GM18870 (cell line): ENCODE results near the gene CTAG1A.
"Not testable (repeated sequence)": the region's sequence is repeated elsewhere in the genome, so short reads cannot be mapped to it uniquely, and the experiment has no call there.

Source experiments
- ATAC-seq: cut with Tn5 transposase; IDR thresholded peaks from one replicate; pipeline ENCODE4 v1.9.1; 2021; ENCODE audit warnings: moderate library complexity; ENCODE audit not compliant: unreplicated experiment

The CTAG1A gene

DNA sequence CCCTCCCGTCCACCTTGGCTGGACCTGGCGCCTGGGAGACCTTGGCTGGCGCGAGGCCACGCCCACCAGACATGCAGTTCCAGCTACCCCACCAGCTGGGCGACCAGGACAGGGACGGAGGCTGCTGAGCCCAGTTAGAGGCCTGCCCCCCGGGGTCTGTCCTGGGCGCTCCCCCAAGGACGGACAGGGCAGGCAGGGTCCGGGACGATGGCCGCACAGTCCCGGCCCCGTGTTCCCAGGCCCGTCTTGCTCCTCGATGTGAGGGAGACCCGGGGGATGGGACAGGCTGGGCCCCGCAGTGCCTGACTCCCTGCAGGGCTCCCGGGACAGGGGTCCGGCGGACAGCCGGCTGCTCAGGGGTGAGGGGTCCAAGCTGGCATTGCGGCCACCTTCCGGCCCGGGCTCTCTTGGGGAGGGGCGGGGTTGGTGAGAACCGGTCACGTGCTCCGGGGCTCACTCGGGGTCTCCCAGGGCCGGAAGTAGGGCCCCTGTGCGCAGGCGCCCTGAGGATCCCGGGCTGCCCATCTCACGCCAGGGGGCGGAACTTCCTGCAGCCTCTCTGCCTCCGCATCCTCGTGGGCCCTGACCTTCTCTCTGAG, at the start of gene CTAG1A:
Gene CTAG1A, plus strand, starts transcription at position 549 of the 599 bp plus-strand sequence. CDS start 74 bp downstream, outside the sequence.
- not testable (repeated sequence) for ATAC-seq

DNA sequence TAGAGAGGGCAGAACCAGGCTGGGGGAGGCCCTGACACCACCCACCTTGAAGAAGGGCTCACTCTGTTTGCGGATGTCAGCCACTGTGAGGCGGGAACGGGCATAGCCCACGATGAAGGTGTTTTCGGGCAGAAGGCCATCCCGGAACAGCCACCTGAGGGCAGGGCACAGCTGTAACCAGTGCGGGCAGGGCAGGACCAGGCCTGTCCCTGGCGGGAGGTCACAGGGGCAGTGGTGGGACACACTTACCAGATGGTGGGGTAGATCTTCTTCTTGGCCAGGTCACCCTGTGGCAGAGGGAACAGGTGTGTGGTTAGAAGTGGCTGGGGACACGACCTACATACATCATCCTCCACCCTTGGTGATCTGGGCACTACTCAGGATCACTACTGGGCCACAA, 49.0 kb upstream of the CTAG1A start:
- no peak for ATAC-seq

DNA sequence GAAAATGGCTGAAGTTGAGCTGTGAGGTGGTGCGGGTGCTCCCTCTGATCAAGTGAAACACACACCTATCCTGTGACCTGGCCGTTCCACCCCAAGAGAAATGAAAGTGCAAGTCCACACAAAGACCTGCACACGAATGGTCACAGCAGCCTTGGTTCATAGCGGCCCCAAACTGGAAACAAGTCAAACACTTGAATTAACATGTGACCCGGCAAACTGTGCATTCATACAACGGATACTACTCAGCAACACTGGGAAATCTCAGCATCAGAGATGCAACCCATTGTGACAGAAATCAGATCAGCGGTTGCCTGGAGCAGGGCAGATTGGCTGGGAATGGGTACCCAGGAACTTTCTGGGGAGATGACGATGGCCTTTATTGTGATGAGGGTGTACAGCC, 45.9 kb upstream of the CTAG1A start:
- no peak for ATAC-seq

DNA sequence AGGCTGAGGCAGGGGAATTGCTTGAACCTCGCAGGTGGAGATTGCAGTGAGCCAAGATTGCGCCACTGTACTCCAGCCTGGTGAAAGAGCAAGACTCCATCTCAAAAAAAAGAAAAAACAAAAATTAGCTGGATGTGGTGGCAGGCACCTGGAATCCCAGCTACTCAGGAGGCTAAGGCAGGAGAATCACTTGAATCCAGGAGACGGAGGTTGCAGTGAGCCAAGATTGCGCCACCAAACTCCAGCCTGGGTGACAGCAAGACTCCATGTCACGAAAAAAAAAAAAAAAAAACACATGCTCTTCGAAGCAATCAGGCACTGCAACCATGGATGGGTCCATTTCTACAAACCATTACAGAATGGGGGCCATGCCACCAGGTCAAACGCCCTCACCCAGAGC, 44.6 kb upstream of the CTAG1A start:
- ATAC-seq: not testable (repeated sequence)

DNA sequence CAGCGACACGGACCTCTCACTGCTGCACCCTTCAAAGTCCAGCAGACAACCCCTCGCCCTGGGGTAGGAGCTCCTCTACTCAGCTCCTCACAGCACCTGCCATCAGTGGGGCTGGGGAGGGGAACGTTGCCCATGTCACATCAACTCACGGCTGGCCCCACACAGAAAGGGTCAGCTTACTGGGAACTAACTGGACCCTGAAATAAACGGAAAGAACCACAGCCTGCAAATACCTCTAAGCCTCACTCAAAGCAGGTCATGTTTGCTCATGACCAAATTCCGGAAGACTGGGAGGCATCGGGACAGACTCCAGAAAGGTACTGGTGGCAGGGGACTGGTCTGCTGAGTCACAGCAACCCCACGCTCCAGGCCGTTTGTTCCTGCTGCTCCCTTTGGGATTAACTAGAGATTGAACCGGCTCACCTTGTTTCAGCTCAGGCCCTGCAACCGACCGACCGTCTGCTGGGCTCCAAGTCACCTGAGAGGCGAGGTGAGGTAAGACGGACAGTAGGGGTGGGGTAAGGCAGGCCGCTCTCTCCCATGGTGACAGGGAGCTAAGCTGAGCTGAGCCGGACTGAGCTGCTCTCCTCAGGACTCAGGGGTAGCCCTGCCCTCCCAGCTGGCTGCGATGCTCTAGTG, 43.9 kb upstream of the CTAG1A start:
- ATAC-seq: no peak

DNA sequence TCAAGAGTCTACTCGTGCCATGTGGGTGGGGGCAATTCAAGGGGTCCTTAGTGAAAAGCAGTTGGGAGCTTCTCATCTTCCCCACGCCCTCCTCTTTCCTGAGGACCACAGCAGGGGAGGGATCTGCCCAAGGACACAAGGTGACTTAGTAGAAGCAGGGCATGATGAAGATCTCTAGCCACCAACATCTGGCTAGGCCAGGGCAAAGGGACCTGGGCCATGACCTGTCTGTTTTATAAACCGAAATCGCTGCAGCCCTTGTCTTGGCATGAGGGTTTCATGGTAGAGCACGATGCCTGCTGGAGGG, 43.4 kb upstream of the CTAG1A start:
- no peak for ATAC-seq

DNA sequence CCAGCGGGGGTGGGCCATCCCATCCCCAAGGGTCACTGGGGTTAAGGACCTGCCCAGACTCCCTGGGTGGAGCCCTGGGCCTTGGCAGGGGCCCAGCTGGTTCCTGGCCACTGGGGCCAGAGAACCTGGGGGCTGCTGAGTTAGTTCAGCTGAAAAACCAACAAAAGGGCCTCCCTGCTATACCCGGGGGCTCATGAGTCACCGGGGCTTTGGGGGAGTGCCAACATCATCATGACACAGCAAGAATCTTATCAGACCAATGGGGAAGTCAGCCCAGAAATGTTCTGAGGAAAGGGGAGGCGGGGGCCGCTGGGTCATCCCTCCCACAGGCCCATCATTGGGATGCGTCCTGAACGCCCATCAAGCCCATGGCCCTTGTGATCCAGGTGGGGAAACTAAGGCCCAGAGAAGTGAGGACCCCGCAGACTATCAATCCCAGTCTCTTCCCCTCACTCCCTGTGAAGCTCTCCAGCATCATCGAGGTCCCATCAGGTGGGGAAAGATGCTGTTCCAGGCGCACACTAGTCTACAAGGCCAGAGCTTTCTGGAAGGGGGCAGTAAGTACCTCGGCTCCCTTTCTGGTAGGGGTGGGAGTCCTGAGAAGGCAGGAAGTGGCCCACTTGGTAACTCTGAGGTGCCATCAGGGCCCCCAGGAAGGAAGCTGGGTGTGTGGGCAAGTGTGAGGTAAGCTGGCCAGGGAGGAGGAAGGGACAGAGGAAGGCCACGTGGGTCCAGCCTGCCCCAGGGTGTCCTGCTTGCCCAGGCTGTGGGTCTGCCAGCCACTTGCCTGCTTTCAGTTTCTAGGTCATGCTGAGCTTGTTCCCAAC, 42.8 kb upstream of the CTAG1A start:
- no peak for ATAC-seq

DNA sequence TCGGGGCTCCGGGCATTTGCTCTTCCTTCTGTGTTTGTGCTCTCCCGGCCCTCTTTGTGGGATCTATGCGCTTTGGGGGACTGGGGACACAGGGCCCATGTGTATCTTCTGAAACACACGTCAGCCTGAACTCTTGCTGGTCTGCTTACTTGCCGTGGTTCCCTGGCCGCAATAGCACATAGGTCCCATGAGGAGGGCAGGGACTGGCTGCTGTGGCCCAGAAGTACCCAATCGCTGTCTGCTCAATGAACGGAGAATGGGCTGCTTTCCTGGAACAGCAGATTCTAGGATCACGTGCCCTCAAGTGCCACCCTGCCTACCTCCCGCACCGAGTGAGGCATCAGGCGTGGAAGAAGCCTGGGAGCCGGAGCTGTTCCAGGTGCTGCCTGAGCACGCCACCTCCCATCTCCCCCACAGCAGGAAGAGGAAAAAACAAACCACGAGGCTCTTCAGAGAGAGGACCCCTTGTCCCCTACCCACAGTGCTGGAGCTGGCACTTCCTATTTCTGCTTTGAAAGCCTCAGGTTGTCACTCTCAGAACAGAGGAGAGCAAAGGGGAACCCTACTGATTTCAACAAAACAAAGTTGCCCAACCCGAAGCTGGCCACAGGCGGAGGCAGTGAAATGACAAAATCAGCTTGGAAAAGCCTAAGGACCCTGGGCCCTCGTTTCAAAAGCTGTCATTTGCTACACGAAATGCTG, 42.1 kb upstream of the CTAG1A start:
- ATAC-seq: no peak

DNA sequence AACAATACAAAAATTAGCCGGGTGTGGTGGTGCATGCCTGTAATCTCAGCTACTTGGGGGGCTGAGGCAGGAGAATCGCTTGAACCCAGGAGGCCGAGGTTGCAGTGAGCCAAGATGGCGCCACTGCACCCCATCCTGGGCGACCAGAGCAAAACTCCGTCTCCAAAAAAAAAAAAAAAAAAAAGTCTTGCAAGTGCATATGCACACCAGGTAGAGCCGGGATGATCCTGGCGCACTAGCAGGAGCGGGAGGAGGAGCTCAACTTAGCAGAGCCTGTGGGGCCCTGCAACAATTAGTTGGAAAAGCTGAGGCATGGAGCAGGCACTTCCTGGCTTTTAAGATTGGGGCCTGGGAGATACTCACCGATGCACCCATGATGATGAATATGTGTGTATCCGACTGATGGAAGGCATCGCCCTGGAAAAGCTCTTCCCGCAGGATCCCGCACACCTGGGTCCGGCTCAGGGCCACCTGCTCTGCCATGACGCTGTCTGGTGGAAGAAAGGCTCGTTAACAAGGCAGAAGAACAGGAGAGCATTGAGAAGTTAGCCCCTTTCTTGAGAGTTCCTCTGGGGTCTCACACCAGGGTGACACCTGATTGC, 39.2 kb upstream of the CTAG1A start:
- no peak for ATAC-seq

DNA sequence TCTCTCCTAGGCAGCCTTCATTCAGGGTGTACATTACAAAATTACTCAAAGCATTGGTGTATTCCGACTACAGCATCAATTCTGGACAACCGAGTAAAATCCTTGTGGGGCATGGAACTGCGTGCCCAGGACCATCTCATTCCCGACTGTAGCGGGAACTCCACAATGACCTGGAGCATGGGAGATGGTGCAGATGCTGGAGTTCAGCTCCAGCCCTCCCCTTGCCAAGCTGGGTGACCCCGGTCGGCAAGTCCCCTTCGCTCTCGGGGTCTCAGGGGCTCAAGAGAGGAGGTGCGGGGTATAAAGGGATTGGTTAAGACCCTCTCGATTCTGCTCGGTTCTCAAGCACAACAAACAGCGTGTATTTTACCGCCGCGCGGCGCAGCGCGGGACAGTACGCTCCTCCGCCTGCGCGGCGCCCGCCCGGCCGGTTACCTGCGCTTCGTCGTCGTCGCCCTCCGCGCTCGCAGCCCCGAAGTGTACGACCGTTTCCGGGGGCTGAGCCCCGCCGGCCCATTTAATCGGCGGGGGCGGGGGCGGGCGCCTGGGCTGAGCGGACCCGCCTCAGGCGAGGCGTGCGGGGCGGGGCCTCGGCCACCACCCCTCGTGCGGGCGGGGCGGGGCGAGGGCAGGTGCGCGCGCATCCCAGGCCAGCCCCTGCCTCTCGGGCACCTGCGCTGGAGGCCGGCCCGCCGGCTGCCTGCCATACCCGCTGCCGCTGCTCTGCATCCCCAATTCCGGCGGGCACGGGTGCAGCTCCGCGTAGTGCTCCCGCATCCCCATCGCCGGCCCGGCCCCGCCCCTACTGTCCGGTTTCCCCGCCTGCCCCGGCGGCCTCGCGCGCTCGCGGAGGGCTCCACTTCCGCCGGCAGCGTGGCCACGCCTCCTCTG, 38.3 kb upstream of the CTAG1A start, which contains the start of gene G6PD:
Gene G6PD, minus strand, starts transcription at position 493 of the 891 bp plus-strand sequence. CDS start 691 bp downstream, outside the sequence.
- peak; percentile 30 for ATAC-seq

DNA sequence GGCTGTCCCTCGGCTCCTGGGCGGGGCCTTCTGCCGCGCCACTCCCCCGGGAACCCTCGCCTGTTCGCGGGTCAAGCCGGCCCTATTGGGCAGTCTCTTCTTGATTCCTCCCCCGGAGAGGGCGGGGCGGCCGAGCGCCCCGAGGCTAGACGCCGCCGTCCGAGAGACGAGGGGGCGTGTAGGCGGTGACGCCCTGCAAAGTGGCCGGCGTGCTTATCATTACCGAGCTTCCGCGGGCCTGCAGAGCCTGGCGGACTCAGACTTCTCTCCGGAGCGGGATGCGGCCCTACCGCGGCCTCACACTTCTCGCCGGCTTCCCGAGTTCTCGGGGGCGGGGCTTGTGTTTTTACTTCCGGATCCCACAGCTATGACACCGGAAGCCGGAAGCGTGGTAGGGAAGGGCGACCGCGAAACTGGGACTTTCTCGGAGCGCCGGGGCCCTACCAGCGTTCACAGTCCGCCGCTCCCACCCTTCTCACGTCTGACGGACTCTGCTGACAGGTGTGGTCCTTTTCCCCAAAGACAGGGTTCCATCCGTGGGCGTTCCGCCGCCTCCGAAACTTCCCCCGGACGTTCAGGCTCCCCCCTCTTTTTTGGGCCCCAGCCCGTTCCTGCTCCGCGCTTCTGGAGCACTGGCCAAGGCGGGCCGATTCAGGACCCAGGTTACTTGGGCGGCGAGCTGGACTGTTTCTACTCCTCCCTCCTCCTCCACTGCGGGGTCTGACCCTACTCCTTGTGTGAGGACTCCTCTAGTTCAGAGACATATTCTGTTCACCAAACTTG, 37.5 kb upstream of the CTAG1A start, which contains the start of gene IKBKG:
Gene IKBKG, plus strand, starts transcription at position 376 of the 783 bp plus-strand sequence. CDS start 4,383 bp downstream, outside the sequence.
- ATAC-seq: peak; percentile 59

DNA sequence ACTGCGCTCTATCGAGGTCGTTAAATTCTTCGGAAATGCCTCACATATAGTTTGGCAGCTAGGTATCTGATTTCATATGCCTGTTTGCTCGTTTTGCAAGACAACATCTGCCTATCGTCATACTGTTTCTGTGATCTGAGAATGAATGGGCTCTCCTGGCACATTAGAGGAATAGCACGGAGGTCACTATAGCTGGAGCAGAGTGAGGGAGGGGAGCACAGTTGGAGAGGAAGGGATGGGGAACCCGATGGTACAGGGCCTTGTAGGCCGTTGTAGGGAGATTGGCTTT, 37.0 kb upstream of the CTAG1A start:
- no peak for ATAC-seq

DNA sequence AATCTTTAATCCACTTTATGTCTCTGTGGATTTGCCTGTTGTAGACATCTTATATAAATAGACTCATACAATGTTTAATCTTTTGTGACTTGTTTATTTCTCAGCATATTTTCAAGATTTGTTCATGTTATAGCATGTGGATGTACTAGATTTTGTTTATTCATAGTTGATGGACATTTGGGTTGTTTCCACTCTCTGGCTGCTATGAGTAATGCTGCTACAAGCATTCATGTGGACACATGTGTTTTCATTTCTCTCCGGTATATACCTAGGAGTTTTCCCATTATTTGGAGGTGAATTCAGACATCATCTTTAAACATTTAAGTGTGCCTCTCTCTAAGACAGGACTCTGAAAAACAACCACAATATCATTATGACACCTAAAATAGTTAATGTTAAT, 35.2 kb upstream of the CTAG1A start:
- no peak for ATAC-seq

DNA sequence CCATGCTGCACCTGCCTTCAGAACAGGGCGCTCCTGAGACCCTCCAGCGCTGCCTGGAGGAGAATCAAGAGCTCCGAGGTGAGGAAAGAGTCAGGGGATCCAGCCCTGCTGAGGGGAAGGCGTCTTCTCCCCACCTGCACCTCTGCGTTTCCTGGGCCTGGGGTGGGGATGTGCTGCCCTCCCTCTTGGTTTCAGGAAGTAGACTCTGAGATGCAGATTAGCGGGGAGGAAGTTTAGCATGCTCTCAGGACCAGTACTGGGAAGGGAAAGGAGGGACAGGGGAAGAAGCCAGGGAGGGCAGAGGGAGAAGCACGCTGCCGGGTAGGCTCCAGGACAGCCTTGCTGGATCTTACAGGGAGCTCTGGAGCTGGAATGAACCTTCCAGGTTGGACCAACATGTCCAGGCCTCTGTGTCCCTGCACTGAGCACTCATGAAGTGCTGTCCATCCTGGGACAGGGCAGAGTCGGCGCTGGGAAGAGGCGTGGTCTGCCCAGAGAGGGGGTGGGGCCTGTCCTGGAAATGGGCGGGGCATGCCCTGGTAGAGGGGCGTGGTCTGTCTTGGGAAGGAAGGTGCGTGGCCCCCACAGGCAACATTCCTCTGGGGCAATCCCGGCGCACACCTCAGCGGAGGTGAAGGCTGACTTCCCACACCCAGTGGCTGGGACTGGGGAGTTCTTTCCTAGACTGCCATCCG, 32.7 kb upstream of the CTAG1A start:
- ATAC-seq: not testable (repeated sequence)

DNA sequence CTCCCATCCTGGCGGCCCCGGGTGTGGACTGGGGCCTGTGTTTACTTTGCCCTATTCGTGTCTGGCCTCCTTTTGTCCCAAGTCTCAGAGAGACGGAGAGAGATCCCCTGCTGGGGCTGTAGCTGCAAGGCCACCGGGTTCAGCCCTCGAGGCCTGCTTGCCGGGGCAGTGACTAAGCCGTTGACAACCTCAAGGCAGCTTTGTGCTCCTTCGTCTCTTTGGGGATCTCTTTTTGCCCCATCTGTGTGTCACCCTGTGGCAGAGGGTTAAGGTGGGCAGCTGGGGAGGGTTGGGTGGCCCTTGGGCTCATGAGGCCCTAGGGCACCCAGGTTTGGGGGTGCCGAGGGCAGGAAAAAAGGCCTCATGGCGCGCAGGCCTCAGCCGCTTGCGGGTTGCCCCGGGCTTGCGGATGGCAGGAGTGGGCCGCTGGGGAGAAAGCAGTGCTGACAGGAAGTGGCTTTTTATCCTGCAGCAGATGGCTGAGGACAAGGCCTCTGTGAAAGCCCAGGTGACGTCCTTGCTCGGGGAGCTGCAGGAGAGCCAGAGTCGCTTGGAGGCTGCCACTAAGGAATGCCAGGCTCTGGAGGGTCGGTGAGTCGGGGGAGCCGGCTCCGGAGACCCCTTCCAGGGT, 26.8 kb upstream of the CTAG1A start:
- not testable (repeated sequence) for ATAC-seq

DNA sequence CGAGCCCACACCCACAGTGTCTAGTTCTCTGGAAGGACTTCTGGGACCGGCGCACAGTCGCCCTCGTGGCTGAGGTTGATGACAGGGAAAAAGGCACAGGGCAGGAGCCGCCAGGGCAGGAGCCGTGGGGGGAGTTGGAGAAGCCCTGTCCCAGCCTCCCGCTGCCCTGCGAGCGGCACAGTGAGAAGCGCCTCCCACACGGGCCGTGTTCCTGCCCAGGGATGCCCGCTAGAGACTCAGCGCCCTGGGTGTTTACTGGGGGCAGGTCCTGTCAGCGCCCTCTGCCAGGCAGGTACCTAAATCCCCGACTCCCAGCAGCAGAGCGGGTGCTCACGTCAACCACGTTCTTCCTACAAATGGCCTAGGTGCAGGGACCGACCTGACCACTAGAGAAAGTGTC, 26.0 kb upstream of the CTAG1A start:
- ATAC-seq: not testable (repeated sequence)

DNA sequence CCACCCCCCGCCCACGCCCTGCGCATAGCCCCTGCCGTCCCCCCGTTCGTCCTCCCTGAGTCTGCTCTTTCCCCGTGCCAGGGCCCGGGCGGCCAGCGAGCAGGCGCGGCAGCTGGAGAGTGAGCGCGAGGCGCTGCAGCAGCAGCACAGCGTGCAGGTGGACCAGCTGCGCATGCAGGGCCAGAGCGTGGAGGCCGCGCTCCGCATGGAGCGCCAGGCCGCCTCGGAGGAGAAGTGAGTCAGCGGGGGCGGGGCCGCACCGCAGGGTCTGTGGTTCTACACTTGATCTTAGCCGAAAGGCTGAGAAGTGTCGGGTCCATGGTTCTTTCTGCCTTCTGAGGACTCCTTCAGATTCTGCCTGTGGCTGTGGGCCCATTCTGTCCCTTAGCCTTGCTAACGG, 24.6 kb upstream of the CTAG1A start:
- ATAC-seq: not testable (repeated sequence)

DNA sequence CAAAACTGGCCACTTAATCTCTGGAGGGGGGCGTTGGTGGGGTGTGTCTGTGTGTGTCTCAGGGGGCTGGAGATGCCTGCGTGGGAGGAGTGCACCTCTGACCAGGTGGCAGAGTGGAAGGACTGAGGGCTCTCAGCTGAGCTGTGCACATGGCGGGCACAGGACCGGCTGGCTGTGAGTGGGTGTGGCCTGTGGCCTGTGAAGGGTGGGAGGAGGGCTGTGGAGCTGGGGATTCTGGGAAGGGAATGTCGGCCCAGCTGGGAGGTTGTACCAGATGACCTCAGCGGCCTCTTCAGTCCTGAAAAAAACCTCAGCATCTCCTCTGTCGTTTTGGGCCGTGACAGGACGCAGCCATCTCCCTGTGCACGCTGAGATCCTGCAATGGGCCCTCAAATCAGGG, 22.6 kb upstream of the CTAG1A start:
- ATAC-seq: not testable (repeated sequence)
